ENCODE results near the gene TECTA. TPM values are rescaled to one million over a fixed set of nuclear protein-coding genes. Genes with fewer than 3 reads are reported as not detected.

TECTA gene
- polyA plus RNA-seq, 3 donors: 0.45 TPM; not detected in 2

GRCh38 chr11:121058941-121059340, 42.1 kb upstream of the TECTA start:
- peaks cover 46 to 49% of the 10 kb centered on the region in 2 donors for H3K36me3 Mint-ChIP-seq

GRCh38 chr11:121059605-121060004, 41.4 kb upstream of the TECTA start:
- Mint-ChIP-seq H3K27me3 (ENCODE audit: low read depth in 3 of 3) (no peaks in the 10 kb centered on the region), H3K4me3 (no peak overlapping the region), H3K27ac (peak overlapping the region in 2 of 7 donors; percentile 26 to 54), H3K36me3 (peaks cover 45 to 46% of the 10 kb centered on the region in 2 donors), H3K9me3 (no peaks in the 10 kb centered on the region), H3K4me1 (peaks cover 10% of the 10 kb centered on the region)
- no peak overlapping the region for H3K9ac ChIP-seq (ENCODE audit: insufficient read depth, low read length, poor library complexity, severe bottlenecking)
- no CpG with 5 or more reads among the region's 3 CpGs for WGBS (ENCODE audit: insufficient coverage)
- intact Hi-C loops (cut with micrococcal nuclease): no loop called here
- H4K20me1 ChIP-seq (ENCODE audit: insufficient read depth, low read length): no peaks in the 10 kb centered on the region
- peak overlapping the region in 1 of 2 donors; percentile 58 for H3K27ac ChIP-seq (ENCODE audit: low read depth in 1 of 2, low read length in 2 of 2)
- peak overlapping the region; percentile 24 for H3K4me2 ChIP-seq (replicated peaks; ENCODE audit: extremely low read depth, low read length, poor library complexity, severe bottlenecking)
- no peaks in the 10 kb centered on the region for H3K27me3 ChIP-seq (ENCODE audit: control insufficient read depth in 2 of 2, insufficient read depth in 2 of 2, low read length in 2 of 2)
- DNase-seq: peak; percentile 43 to 62 (median 51)
- H3K4me1 ChIP-seq (ENCODE audit: control insufficient read depth in 1 of 2, insufficient read depth in 2 of 2, low read length in 2 of 2): peaks cover 0 to 5% of the 10 kb centered on the region in 2 donors
- TF ChIP-seq CTCF (IDR thresholded peaks at IDR 0.05): no peak
- no peaks in the 10 kb centered on the region for H3K9me3 ChIP-seq (replicated peaks in 1 of 2; ENCODE audit: control insufficient read depth in 1 of 2, insufficient read depth in 1 of 2, low read length in 2 of 2)
- H3K79me2 ChIP-seq (ENCODE audit: insufficient read depth, low read length): no peaks in the 10 kb centered on the region
- H3K36me3 ChIP-seq (replicated peaks in 1 of 2; ENCODE audit: control insufficient read depth in 1 of 2, insufficient read depth in 2 of 2, low read length in 2 of 2): peaks cover 31 to 78% of the 10 kb centered on the region in 2 donors
- peak overlapping the region; percentile 43 for H2AFZ ChIP-seq (ENCODE audit: insufficient read depth, low read depth, low read length, poor library complexity, severe bottlenecking)
- H3K4me3 ChIP-seq (replicated peaks in 1 of 3; ENCODE audit: low read depth in 2 of 3, low read length in 3 of 3): no peak overlapping the region

More at GRCh38 chr11:121058941-121059340, 42.1 kb upstream of the TECTA start:
- H3K36me3 ChIP-seq (replicated peaks in 1 of 2; ENCODE audit: control insufficient read depth in 1 of 2, insufficient read depth in 2 of 2, low read length in 2 of 2): peaks cover 32 to 78% of the 10 kb centered on the region in 2 donors
- H3K4me3 ChIP-seq (replicated peaks in 1 of 3; ENCODE audit: low read depth in 2 of 3, low read length in 3 of 3): no peak overlapping the region
- Mint-ChIP-seq H3K4me1 (peaks cover 10% of the 10 kb centered on the region), H3K9me3 (no peaks in the 10 kb centered on the region), H3K4me3 (no peak overlapping the region), H3K27me3 (ENCODE audit: low read depth in 3 of 3) (no peaks in the 10 kb centered on the region), H3K27ac (no peak overlapping the region)
- intact Hi-C loops (cut with micrococcal nuclease): no loop called here
- no peak overlapping the region for H3K27ac ChIP-seq (ENCODE audit: low read depth in 1 of 2, low read length in 2 of 2)
- H3K4me1 ChIP-seq (ENCODE audit: control insufficient read depth in 1 of 2, insufficient read depth in 2 of 2, low read length in 2 of 2): peaks cover 0 to 5% of the 10 kb centered on the region in 2 donors
- H3K9ac ChIP-seq (ENCODE audit: insufficient read depth, low read length, poor library complexity, severe bottlenecking): no peak overlapping the region
- no peak overlapping the region for H3K4me2 ChIP-seq (replicated peaks; ENCODE audit: extremely low read depth, low read length, poor library complexity, severe bottlenecking)
- no peaks in the 10 kb centered on the region for H3K27me3 ChIP-seq (ENCODE audit: control insufficient read depth in 2 of 2, insufficient read depth in 2 of 2, low read length in 2 of 2)
- no peaks in the 10 kb centered on the region for H3K79me2 ChIP-seq (ENCODE audit: insufficient read depth, low read length)
- no peak overlapping the region for H2AFZ ChIP-seq (ENCODE audit: insufficient read depth, low read depth, low read length, poor library complexity, severe bottlenecking)
- DNase-seq: no peak
- TF ChIP-seq CTCF (IDR thresholded peaks at IDR 0.05): no peak
- no peaks in the 10 kb centered on the region for H3K9me3 ChIP-seq (replicated peaks in 1 of 2; ENCODE audit: control insufficient read depth in 1 of 2, insufficient read depth in 1 of 2, low read length in 2 of 2)
- H4K20me1 ChIP-seq (ENCODE audit: insufficient read depth, low read length): no peaks in the 10 kb centered on the region
- WGBS (ENCODE audit: insufficient coverage): no CpG with 5 or more reads among the region's 3 CpGs

Measured in CD14-positive monocyte (primary cell).